Stimulated activated CD4-positive, alpha-beta T cell treated with anti-CD3 and anti-CD28 coated beads, Interleukin-1b, Interleukin-23, amount 100 ng/mL, for 48 hours (primary cell): Measurements from ENCODE around the gene SMIM44.

Experiments used
- DNase-seq: peaks from one replicate; pipeline ENCODE4 v3.0.0-alpha.2; 2020

The SMIM44 gene

GRCh38 chr19:3475449-3475848 lies 7.8 kb downstream of the SMIM44 start:
- no peak for DNase-seq

- no peak for DNase-seq
Observed at GRCh38 chr19:3474614-3475013, 8.6 kb downstream of the SMIM44 start.

GRCh38 chr19:3474010-3474409 lies 9.2 kb downstream of the SMIM44 start:
- no peak for DNase-seq

- peak; percentile 30 for DNase-seq
Observed at GRCh38 chr19:3471954-3472655, 11.1 kb downstream of the SMIM44 start.

- no peak for DNase-seq
Observed at GRCh38 chr19:3470500-3471128, 12.6 kb downstream of the SMIM44 start.

- DNase-seq = no peak
Observed at GRCh38 chr19:3469638-3470499, 13.4 kb downstream of the SMIM44 start.

- no peak for DNase-seq
Observed at GRCh38 chr19:3468211-3468610, 15.0 kb downstream of the SMIM44 start.

- DNase-seq = no peak
Observed at GRCh38 chr19:3467437-3468198, 15.6 kb downstream of the SMIM44 start.

- DNase-seq = no peak
Observed at GRCh38 chr19:3466635-3467034, 16.6 kb downstream of the SMIM44 start.

- DNase-seq = no peak
Observed at GRCh38 chr19:3465552-3465951, 17.7 kb downstream of the SMIM44 start.

GRCh38 chr19:3464587-3465235 lies 18.5 kb downstream of the SMIM44 start:
- no peak for DNase-seq

- no peak for DNase-seq
Observed at GRCh38 chr19:3463714-3464586, 19.3 kb downstream of the SMIM44 start.

GRCh38 chr19:3462991-3463713 lies 20.1 kb downstream of the SMIM44 start:
- DNase-seq = no peak

GRCh38 chr19:3459965-3460582 lies 23.2 kb downstream of the SMIM44 start:
- DNase-seq = no peak

GRCh38 chr19:3459089-3459881 lies 24.0 kb downstream of the SMIM44 start:
- DNase-seq = no peak

- no peak for DNase-seq
Observed at GRCh38 chr19:3458229-3459088, 24.8 kb downstream of the SMIM44 start.

GRCh38 chr19:3457528-3458228 lies 25.6 kb downstream of the SMIM44 start:
- DNase-seq = no peak
